Measurements from ENCODE around the gene VDAC2. TPM values are rescaled to one million over a fixed set of nuclear protein-coding genes. Genes with fewer than 3 reads are reported as not detected.

Gene VDAC2
- total RNA-seq, 1 donor from 2014 or later: 236 TPM

Small RNA genes within 50 kb of the gene (small RNA-seq; reads per million reads assigned to genes)
- gene HMGA1P5: not detected
- not detected for gene RPL39P25

Other genes with a start within 250 kb of the VDAC2 start
- gene SAMD8, start 99.1 kb upstream of the VDAC2 start, total RNA-seq: 17.7 TPM
- 4.2 TPM for gene COMTD1, start 25.2 kb downstream of the VDAC2 start, total RNA-seq
- gene ZNF503, start 191.0 kb downstream of the VDAC2 start, total RNA-seq: 3.7 TPM
- 7.3 TPM for gene LRMDA, start 220.8 kb downstream of the VDAC2 start, total RNA-seq